ENCODE results near the gene BARHL1.
"Not testable (repeated sequence)": the region's sequence is repeated elsewhere in the genome, so short reads cannot be mapped to it uniquely, and the experiment has no call there.

The BARHL1 gene

DNA sequence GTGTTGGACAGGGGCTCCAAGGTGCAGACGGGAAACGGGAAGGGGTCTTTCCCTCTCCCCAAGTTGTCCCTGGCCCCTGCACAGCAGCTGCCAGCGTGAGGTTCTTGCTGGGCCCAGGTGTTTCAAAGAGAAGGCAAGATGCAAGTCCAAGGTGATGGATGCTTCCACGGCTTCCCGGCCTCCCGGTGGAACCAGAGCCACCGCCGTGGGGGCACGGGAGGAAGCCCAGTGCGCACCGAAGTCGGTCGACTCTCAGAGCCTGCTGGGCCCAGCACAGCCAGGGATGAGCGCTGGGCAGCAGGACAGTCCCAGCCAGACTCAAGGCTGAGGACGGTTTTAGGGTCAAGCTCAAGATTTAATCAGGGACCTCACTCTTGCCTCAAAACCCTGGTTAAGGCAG lies 25.2 kb upstream of the BARHL1 start:
- DNase-seq: no peak

- no peak for DNase-seq
These were observed 22.7 kb upstream of the BARHL1 start for GRCh38 chr9:132559711-132560110.

DNA sequence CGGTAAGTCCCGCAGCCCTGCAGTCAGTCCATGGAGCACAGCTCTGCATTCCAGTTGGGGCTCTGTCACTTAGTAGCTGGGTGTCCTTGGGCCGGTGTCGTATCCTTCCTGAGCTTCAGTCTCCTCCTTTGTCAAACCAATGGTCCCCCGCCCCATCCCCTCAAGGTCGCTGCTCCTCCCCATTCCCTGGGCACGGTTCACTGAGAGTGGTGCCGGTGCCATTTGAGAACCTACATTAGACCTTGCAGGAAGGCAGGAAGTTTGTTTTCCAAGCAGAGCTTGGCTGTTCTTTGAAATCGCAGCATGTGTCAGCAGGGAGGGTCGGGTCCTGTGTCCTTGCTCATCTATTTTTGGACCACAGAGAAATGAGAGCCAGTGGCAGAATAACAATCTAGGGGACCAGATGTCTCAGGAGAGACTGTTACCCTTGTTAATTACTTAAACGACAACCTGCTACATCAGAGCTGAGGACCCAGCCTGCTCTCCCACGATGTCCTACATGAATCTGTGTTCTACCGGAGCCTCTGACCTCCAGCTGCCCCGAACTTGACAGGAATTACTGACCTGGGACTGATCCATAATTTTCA lies 21.7 kb upstream of the BARHL1 start:
- no peak for DNase-seq

DNA sequence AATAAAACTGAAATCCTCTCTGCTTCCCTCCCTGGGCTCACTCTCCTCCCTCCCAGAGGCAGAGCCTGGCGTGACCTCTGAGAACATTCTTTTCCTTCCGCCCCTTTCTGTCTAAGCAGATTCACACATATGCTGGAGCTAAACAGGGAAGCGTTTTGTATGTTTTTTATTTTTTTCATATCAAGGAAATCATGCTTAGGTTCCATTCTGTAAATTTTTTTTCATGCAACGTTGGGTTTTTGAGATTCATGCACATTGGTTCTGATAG lies 20.2 kb upstream of the BARHL1 start:
- DNase-seq: no peak

- no peak for DNase-seq
These were observed 17.9 kb upstream of the BARHL1 start for GRCh38 chr9:132564526-132564925.

- DNase-seq: not testable (repeated sequence)
These were observed 13.6 kb upstream of the BARHL1 start for GRCh38 chr9:132568787-132569186.

- no peak for DNase-seq
These were observed 10.4 kb upstream of the BARHL1 start for GRCh38 chr9:132571806-132572600.

DNA sequence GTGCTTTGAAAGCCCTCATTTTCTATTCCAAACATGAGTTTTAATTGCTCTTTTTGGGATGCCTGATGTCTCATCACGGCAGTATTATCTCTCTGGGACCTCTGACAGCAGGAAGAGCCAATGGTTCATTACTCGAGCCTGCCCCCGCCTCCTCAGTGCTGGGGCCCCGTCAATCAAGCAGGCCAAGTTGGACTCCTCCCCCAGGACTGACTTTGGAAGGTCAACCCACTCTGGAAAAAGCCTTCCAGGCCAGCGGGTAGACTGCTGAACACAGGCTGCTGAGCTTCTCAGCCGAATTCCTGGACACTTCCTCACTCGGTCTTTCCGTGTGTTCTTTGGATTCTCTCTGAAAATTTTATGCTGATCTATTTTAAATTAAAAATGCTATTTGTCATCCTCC lies 9.5 kb upstream of the BARHL1 start:
- no peak for DNase-seq

DNA sequence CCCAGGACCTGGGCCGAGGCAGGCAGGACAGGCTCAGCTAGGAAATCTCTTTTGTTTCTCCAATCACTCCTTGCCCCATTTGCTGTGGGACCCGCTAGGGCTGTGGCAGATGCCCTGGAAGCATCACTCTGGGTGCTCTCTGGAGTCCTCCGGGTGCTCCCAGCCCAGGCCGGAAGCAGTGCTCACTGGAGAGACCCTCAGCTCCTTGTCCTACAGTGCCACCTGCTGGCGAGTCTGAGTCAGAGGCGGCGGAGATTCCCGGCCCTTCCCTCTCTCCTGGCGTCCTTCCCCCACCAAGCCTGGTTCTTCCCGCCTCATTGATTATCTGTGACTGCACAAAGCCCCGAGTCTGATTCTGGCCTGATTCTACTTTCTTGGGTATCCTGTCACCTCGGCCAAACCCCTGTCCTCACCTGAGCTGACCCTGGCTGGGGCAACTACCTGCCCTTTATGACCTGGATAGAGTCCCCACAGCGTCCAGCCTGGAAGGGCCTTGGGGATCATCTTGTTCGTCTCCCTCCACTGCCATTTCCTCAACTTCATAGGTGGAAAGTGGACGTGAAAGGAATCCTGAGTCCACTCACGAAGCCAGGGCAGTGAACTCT lies 7.3 kb upstream of the BARHL1 start:
- peak; percentile 12 for DNase-seq

DNA sequence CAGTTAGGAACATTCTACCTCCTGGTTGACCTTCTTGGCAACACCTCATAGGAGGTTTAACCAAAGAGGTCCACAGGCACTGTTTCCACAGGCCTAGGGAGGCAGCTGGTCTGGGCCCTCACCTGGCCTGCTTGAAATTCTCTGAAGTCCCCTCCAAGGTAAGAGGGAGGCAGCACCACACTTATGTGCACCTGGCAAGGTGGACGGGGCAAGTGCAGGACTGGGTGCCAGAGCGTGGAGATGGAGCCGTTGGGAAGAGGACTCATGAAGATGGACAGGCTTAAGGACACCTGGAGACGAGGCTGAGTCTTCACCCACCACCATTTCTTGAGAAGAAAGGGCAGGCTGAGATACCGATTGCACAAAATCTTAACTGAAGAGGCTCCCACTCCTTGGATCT lies 6.6 kb upstream of the BARHL1 start:
- DNase-seq: no peak

- DNase-seq: no peak
These were observed 5.3 kb upstream of the BARHL1 start for GRCh38 chr9:132577119-132577518.

DNA sequence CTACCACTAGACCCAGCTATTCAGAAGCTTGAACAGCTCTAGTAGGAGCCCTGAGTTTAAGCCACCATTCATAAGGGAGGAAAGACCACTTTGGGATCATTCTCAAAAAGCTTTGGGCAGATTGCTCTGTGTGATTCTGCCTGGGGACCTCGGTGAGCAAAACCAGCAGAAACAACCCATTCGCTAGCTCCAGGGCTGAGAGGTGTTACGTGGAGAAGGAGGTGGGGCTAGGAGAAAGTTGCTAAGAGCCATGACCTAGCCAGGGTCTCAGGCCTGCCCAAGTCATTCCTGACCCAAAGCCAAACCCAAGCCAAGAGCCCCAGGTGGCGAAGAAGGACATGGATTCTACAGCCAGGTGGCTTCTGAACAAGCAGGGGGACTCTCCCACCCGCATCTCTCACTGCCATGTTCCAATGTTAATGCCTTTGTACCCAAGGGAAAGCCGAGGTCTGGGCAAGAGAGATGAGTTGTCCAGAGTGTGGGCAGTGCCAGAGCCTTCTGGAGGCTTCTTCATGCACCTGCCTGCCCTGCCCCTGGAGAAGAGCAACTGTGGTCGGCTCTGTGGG lies 4.0 kb upstream of the BARHL1 start:
- DNase-seq: no peak

DNA sequence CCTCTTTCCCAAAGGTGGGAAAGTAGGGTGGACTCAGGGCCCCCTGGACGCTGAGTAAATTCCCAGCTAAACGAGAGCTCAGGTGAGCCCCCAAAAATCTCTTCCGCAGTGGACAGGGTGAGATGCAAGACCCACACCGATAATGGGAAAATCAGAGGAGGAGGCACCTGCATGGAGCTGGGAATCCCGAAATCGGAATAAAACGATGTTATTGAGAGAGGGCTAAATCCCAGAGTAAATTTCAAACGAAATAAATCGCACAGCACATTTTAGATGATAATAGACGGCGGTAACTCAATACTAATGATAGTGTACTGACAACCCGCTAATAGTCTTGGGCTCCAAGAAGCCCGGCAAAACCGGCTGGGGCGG lies 3.0 kb upstream of the BARHL1 start:
- no peak for DNase-seq

- DNase-seq: no peak
These were observed 579 bp downstream of the BARHL1 start for GRCh38 chr9:132582786-132583583.

DNA sequence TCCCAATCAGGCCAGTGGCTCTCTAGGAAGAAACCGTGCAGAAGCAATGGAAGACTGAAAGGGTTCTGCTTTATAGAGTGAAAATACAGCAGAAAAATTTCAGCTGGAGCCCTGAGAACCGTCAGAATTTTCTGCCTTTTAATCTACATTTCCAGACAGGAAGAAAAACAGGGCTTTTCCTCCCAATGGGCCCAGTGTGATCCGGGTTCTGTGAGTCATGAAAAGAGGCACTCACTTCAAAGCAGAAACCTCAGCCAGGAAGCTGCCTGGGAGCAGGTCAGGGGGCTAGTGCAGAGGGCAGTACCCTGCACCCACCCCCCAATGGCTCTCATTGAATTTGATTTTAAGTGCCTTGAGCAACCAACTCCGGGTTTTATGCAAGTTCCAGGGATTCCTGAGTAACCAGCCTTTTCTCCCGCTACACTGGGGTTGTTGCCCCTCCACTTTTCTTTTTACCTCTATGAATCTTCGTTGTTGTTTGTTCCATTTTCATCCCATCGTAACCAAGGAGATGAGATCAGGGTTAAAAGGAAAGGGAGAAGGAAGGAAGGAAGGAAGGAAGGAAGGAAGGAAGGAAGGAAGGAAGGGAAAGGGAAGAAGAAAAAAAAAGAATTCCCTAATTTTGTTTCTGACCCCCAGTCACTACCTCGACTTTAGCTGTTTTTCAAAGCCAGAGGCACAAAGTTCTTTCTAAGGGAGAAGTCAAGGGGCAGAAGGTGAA lies 1.3 kb downstream of the BARHL1 start:
- DNase-seq: no peak

DNA sequence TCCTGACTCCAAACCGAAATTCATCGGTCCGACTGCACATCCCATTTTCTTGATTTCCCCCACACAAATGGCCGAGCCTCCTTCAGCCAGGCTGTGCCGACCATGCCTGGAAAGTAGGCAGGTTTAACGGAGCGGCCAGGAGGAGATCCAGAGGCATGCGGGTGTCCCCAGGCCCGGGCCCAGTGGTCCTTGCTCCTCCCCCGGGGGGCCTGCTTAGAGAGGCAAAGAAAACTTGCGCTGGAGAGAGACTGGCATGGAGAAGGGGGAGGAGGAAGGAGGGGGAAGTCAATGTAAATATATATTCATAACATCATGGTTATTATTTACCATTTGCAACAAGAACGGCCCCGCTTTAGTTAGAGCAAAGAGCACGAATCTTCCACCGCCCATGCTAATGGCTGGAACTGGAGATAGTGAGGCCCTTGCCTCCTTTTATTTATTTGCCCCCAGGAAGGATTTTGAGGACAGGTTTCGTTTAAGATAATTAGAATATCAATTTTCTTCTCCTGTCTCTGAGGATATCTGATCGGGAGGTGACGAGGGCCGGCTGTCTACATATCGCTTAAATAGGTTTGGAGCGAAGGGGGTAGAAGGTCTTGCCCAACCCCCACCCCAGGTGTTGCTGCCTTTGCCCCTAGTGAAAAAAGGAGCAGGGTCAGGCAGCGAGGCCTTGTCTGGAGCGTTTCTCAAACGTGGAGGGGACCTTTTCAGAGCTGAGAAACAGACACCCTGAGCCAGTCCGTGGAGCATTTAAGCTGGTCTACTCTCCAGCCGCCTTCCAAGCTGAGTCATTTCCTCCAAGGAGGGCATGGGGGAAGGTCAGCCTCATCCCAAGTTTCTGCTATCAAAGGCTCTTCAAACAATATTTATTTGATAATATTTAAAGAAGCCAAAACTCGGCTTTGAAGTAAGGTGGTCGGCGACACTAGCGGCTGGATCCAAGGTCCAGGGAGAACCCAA lies 2.5 kb downstream of the BARHL1 start:
- no peak for DNase-seq

DNA sequence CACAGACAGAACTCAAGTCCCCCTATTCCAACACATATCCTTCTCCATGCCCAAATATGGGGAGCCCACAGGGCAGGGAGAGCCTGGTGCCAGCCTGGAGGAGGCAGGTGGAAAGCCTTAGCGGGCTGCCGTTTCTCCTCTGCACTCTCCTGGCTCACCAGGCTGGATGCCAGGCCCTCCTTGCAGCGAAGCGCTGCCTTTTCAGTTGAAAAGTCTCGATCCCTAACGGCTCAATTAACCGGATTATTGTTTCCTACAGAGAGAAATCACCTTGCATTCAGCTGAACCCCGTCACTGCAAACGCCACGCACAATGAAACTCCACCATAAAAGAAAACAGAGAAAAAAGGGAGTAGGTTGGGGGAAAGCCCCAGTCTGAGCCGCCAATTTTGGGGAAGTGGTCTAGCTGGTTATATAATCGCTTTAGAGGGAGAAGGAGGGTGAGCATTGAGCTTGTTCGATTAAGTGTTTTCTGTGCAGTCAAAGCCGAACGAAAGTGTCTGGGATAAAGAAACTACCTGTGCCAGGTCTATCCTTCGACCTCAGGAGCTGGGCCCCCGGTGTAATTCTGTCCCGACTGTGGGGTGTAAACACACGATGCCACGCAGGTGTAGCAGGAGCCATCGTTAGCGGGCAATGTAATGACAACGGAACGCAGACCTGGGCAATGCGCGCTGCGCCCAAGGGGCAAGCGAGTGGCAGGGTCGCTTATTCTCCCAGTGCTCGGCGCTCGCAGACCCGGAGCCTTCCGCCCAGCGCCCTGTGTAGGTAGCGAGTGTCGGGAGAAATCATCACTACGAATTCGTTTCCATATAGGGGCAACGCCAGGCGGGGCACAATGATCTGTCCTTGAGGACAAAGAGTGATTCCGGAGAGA lies 3.8 kb downstream of the BARHL1 start:
- DNase-seq: no peak

DNA sequence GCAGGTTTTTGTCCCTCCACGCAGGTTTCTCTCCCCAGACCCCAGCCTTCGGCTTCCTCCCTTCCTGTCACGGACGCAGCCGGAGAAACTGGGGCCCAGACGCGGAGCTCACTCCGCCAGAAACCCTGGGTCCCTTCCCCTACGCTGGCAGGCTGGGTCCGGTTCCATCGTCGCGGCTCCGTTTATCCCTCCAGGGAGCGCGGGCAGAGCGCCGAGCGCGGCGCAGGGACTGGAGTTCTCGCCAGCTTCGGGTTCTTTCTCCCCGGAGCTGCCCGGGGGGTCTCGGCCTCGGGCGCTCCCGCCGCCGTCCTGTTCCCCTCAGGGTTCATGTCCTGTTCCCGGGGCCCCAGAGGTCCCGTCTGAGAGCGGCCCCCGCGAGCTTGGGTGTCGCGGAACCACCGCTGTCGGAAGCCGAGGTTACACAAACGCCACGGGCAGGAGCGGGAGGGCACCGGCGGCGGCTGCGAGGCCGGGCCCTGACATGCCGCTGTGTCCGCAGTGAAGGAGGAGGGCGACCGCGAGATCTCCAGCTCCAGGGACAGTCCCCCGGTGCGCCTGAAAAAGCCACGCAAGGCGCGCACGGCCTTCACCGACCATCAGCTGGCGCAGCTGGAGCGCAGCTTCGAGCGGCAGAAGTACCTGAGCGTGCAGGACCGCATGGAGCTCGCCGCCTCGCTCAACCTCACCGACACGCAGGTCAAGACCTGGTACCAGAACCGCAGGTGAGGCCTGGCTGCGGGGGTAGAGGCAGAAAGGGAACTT lies 4.6 kb downstream of the BARHL1 start:
- no peak for DNase-seq

DNA sequence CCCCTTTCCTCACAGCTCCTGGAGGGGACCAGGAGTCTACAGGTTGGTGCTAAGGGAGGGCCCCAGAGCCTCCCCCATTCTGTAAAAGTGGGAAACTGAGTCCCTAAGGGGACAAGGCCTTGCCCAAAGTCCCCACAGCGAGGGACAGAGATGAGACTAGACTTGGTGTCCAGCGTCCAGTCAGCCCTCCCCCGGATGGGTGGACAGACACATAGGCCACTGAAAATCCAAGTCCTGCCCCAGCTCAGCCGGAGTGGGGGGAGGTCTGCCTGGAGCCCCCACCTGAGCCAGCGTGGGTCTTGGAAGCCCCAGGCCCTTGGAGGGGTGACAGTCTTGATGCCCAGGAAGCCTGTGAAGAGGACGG lies 5.2 kb downstream of the BARHL1 start:
- DNase-seq: no peak

- DNase-seq: no peak
These were observed 5.7 kb downstream of the BARHL1 start for GRCh38 chr9:132588098-132588497.

Data from effector CD4-positive, alpha-beta T cell (primary cell).